Fibroblast of skin of left biceps (primary cell): ENCODE measurements around the gene CRACR2B.

Source experiments
- DNase-seq, 2 experiments: peaks; one replicate each; pipeline ENCODE4 v3.0.0-alpha.2; 2013; ENCODE audit warnings: low read depth in 2 of 2

CRACR2B gene

DNA sequence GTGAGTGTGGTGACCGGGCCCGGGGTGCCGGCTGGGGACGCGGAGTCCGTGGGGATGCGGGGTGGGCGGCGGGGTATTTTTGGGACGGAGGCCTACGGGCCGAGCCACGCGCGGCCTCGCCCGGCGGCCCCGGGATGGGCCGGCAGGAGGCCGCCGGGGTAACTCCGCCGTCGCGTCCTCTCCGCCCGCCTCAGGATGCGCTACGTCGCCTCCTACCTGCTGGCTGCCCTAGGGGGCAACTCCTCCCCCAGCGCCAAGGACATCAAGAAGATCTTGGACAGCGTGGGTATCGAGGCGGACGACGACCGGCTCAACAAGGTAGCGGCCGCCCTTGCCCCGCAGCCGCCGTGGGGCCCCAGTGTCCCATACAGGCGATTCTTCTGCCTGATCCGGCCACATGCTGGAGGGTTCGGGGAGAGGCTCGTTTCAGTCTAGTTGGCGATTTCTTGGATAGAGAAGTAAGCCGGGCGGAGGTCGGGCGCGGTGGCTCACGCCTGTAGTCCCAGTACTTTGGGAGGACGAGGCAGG lies 17.6 kb upstream of the CRACR2B start:
- DNase-seq = no peak

DNA sequence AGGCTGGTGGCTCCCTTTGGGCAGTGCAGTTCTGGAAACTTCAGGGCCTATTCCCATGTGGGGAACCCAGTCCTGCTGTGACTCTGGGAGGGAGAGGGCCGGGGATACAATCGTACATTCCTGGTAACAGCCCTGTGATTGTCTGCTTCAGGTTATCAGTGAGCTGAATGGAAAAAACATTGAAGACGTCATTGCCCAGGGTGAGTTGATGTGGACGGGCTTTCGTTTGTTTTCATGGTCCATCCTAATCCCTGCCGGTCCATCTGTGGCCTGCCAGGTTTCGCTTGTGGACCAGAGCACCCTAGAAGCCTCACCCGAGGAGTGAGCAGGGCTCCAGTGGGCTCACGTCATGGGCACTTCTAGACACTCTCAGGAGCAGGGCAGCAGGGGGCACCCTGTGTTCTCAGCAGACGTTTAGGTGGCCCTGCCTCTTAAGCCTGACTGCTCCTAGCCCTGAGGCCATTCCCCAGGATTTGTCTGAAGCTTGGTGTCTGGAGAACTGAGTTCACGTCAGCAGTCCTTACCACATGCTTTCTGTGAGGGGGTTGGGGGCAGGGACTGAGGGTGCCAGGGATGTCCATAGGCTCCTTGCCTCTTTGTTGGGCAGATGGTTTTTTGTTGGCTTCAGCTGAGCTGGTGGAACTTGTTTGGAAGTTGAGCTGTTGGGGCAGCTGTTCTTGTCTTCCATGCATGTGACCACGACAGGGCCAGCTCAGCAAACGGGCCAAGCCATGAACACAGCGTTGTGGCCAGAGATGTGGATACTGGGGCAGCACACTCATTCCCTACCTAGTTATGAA lies 16.1 kb upstream of the CRACR2B start:
- DNase-seq = no peak

DNA sequence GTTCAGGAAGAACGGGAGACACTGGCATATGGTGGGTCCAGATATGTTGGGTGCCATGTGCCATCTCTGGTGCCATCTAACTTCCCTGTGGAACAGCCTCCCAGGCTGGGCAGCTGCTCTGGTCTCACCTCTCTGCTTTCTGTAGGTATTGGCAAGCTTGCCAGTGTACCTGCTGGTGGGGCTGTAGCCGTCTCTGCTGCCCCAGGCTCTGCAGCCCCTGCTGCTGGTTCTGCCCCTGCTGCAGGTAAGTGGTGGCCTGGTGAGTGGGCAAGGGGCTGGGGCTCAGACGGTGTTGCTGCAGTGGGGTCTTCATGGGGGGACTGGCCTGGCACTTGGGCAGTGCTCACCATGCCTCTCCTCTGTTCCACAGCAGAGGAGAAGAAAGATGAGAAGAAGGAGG lies 15.3 kb upstream of the CRACR2B start:
- no peak for DNase-seq

DNA sequence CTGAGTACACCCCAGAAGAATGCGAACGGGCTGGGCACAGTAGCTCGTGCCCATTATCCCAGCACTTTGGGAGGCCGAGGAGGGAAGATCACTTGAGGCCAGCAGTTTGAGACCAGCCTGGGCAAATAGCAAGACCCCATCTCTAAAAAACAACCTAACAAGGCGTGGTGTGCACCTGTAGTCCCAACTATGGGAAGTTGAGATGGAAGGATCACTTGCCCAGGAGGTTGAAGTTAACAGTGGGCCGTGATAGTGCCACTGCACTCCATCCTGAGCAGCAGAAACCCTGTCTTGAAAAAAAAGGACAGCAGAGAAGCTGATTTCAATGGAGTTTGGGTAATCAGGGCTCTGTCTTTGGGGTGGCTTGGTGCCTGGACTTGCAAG lies 14.7 kb upstream of the CRACR2B start:
- no peak for DNase-seq

DNA sequence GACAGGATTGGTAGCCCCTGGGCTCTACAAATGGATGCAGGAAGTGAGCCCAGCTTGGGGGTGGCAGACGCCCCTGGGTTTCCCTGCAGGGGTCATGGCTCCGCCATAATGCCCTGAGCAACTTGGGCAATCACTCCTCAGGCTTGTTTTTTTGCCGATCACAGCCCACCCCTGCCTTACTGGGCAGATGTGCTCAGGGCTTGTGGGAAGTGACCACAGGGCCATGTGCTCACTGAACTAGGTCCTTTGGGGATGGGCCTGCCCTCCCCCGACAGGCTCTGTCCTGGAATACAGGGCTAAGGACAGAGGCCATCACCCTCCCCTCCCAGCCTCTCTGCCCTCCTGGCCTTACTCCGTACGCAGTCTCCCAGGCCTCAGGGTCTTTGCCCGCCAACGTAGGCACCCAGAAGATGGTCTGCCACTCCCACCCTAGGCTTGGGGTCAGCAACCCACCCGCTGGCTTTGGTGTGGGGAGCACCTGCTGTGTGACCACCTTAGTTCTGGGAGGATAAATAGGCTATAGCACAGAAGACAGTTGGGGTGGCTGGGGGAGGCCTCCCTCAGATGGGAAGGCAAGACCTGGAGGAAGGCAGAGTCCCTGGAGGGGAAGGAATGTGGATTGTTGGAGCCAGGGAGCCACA lies 14.1 kb upstream of the CRACR2B start:
- no peak for DNase-seq

DNA sequence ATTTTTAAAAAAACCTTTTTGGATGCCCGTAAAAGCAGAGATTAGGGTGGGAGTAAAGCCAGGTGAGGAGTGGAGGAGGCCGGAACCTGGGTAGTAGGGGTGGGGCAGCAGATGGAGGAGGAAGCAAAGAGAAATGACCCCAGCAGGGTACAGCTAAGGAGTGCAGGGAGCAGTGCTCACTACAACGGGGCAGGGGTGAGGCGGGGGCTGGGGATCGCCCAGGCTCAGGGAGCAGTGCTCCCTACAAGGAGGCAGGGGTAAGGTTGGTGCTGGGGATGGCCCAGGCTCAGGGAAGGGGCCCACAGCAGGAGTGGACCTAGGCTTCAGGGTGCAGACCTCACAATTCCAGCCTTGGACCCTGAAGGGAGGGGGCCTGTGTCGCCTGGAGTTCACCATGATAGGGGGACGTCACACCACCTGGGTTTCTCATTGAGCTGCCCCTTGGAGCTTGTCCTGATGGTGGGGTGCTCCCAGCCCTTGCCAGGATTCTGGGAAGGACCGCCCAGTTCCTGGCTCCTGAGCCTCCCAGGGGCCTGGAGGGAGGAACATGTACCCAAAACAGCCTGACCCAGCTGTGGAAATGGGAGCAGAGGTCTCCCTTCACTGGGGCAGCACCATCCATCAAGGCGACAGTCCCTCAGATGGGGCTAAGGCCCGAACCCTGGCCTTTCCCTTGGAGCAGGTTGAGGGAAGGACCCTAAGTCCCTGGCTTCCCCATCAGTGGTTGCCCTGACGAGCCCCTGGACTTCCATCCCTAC lies 11.9 kb upstream of the CRACR2B start:
- DNase-seq = no peak

DNA sequence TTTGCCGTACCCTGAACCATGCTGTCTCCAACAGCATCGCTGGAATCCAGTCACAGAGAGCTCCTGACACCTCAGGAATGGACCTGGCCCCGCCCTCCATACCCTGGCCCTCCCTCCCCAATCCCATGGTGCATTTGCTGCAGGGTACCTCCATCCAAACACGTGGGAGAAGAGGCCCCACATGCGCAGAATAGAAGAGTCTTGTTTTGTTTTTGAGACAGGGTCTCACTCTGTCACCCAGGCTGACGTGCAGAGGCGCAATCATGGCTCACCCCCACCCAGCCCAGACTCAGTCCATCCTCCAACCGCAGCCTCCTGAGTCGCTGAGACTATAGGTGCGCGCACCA lies 11.3 kb upstream of the CRACR2B start:
- no peak for DNase-seq

DNA sequence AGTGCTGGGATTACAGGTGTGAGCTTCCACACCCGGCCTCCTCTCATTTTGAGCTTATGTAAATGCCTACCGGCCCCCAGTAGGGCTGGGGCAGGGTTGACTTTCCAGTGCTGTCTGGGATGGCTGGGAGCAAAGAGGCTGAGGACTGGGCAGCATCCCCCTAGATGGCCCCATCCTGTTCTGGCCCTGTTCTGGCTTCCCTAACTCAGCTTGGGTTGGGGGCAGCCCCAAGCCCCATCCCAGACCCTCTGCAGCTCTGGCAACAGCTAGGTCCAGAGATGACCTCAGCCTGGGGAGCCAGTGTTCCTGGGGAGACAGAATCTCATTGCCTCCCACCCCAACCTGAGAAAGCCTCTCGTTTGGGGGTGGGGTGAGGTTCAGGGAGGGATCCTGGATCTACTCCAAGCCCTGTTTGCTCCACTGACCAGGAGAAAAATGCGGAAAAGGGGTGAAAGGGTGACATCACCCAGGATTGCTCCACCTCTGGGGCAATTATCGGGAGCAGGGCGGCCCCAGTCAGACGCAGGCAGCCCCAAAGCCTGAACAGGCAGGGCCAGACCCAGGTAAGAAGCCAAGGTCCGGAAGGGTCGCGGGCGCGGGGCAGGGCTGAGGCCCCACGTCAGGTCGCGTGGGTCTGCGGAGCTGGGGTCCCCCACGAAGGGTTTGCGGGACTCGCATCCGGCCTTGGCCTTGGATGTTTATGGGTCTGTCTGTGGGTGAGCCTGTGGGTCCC lies 9.2 kb upstream of the CRACR2B start, which contains the start of gene PNPLA2:
TSS of gene PNPLA2 (plus strand) at position 519 of the 733 bp plus-strand sequence. CDS start 805 bp downstream, outside the sequence.
- DNase-seq = no peak

DNA sequence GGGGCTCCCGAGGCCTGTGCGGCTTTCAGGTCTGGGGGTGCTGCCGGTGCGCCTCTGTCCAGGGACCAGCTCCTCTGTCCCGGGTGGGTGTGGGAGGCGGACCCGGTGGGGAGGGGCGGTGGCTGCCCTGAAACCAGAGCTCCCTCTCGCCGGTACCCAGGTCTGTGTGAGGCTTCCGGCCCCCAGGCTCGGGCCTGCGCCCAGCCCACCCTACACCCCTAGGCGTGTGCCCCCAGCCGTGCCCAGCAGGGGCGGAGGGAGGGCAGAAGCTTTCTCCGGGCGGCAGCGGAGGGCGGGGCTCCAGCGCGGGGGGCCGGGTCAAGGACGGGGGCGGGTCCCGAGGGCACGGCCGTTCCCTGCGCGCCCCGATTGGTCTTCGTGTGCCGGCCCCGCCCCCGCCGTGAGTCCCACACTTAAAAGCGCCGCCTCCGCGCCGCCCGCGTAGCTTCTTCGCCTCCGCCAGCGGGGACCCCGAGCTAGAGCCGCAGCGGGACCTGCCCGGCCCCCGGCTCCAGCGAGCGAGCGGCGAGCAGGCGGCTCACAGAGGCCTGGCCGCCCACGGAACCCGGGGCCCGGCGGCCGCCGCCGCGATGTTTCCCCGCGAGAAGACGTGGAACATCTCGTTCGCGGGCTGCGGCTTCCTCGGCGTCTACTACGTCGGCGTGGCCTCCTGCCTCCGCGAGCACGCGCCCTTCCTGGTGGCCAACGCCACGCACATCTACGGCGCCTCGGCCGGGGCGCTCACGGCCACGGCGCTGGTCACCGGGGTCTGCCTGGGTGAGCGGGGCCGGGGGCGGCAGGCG lies 8.4 kb upstream of the CRACR2B start:
- peak; percentile 47 to 64 for DNase-seq

DNA sequence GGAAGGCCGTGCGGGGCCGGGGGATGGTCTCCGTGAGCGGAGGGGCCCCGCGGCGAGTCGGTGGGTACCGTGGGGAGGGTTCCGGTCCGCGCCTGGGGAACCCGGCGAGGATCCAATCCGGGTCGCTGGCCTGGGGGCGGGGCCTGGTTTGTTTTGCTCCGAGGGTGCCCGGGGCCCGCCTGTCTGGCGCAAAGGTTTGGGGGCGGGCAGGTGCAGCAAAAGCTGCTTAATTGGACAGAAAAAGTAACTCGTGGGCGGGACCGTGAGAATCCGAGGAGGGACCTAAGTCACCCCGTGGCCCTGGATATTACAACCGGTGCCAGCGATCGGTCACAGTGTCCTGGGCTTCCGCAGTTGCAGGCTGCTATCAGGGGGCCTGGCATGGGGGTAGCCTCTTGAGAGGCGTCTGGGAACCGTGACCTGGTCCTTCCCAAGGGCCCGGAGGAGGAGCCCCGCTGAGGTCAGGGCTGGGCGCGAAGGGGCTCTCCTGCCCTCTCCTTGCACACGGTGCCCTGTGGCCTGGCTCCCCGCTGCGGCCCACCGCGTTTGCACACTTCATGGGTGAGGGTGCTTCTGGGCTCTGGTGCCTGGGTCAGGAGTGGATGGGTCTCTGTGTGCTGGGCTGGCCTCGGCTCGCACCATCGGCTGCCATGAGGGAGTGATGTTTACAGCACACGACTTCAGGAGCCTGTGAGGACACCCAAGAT lies 7.6 kb upstream of the CRACR2B start:
- no peak for DNase-seq

DNA sequence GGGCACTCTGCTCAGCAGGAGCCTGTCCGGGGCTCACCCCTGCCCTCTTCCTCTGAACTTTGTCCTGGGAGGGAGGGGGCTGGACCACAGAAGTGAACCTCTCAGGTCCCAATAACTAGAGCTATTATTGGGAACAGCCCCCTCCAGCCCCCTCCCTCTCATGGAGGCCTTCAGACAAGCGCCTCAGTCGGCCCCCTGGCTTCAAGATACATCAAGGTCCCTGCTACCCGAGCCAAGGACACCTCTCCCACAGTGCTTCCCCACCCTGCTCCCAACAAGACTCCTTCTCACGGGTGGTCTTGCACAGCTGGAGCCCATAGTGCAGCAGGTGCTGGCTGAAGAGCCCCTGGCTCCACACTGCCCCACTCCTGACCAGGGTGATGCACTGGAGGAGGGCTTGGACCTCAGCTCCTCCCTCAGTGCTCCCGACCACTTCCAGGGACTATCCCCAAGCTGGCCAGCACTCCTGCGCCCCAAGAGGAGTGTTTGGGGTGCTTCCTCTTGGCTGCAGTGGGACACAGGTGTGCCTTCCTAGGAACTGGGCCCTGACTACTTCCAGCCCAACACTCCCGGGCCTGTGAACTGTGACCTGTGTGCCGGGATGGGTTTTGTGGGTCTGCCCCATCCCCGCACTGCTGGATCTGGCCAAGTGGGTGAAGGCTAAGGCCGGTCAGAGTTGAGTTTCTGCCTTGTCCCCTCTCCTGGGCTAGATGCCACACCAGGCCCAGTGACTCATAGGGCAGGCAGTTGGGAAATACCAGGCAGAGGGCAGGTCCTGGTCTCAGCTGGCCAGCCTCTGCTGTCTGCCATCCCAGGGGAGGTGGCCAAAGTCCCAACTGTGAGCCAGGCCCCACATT lies 6.8 kb upstream of the CRACR2B start:
- no peak for DNase-seq

DNA sequence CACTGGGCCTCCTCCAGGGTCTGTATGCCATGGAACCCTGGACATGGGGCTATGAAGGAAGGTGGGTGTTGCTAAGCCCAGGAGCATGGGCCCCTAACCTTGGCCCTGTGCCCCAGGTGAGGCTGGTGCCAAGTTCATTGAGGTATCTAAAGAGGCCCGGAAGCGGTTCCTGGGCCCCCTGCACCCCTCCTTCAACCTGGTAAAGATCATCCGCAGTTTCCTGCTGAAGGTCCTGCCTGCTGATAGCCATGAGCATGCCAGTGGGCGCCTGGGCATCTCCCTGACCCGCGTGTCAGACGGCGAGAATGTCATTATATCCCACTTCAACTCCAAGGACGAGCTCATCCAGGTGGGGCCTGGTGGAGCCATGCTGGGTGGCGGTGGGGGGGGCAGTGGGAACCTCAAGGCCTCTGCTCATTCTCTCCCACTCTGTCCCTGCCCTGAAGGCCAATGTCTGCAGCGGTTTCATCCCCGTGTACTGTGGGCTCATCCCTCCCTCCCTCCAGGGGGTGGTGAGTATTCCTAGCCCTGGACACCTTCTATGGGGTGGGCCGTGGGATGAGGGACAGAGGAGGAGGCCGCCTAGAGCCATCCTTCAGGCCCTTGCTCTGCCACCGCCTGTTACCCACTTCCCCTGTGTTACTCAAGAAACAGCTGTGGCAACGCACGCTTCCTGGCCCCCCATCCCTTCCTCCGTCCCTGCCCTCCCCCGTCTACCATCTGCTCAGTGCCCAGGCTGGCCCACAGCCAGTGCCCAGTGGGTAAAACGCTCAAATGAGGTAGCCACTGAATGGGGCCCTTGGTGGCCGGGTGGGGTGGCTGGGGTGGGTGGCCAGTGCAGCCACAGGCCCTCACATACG lies 6.0 kb upstream of the CRACR2B start:
- DNase-seq = no peak

DNA sequence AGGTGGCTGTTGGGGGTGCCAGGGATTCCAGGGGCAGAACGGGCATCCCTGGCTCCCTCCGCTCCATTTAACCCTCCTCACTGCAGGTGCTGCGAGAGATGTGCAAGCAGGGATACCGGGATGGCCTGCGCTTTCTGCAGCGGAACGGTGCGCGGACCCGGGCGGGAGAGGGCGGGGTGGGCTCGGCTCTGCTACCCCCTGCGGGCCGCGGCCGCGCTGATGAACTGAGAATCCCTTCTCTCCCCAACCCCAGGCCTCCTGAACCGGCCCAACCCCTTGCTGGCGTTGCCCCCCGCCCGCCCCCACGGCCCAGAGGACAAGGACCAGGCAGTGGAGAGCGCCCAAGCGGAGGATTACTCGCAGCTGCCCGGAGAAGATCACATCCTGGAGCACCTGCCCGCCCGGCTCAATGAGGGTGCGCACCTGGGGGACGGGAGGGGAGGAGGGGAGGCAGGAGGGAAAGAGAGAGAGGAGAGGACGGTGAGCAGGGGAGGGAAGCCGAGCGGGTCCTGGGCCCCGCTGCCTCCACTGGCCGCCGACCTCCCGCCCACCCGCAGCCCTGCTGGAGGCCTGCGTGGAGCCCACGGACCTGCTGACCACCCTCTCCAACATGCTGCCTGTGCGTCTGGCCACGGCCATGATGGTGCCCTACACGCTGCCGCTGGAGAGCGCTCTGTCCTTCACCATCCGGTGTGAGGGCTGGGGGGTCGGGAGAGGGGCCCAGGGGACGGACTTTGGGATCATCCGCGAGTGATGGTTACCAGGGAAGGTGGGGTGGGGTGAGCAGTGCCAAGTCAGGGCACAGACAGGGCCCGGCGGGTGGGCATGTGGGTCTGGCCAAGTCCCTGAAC lies 4.1 kb upstream of the CRACR2B start:
- no peak for DNase-seq

DNA sequence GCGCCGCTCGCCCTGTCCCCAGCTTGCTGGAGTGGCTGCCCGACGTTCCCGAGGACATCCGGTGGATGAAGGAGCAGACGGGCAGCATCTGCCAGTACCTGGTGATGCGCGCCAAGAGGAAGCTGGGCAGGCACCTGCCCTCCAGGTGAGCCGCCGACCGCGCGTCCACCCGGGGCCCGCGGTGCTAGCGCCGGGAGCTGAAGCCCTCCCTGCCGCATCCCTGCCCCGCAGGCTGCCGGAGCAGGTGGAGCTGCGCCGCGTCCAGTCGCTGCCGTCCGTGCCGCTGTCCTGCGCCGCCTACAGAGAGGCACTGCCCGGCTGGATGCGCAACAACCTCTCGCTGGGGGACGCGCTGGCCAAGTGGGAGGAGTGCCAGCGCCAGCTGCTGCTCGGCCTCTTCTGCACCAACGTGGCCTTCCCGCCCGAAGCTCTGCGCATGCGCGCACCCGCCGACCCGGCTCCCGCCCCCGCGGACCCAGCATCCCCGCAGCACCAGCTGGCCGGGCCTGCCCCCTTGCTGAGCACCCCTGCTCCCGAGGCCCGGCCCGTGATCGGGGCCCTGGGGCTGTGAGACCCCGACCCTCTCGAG lies 3.3 kb upstream of the CRACR2B start:
- DNase-seq = no peak

DNA sequence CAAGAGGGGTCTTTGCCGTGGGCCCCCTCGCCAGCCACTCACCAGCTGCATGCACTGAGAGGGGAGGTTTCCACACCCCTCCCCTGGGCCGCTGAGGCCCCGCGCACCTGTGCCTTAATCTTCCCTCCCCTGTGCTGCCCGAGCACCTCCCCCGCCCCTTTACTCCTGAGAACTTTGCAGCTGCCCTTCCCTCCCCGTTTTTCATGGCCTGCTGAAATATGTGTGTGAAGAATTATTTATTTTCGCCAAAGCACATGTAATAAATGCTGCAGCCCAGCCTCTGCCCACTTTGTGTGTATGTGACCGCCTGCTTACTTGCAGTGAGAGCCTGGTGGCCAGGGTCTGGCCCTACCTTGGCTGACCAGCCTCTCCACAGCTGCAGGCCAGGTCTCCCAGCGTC lies 2.8 kb upstream of the CRACR2B start:
- no peak for DNase-seq

DNA sequence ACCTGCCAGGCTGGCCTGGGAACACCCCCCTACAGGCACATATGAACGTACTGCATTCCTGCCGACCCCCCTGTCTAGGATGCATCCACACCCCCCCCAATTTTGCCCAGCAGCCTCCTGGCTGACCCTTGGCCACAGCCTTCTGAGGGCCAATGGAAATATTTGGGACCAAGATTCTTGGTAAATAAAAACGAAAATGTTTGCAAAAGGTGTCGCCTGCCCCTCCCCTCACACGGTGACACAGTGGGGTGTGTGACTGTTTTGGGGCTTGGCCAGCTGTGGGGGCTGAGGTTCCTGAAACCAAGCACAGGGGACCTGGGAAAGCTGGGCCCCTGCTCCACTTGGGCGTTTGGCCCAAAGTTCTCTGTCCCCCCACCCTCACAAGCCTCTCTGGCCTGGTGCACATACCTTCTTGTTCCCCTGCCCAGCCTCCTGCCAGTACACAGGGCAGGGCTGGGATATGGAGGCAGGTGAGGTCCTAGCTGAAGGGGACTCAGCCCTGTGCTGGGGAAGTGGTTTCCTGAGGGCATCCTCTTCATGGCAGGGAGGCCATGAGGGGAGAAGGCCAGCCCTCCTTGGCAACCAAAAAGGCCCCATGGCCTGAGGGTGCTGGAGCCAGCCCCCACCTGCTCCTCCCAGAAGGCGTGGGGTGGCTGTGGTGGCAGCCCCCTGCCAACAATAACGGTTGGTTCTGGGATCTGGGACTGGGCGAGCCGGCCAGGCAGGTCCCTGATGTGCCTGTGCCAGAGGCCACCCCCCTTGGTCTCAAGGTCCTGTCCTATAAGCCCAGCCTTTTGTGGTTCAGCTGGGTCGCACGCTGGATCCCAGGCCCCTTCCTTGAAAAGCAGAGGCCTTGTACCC lies 2.1 kb upstream of the CRACR2B start:
- no peak for DNase-seq
